Loucy (cell line): Measurements from ENCODE around the gene TMPRSS11B.

Source experiments
- H2AFZ ChIP-seq: fragments of 200-600 bp; sonication (generic); 2 replicates; pipeline ENCODE4 v1.6.0; 2016; ENCODE audit warnings: antibody characterized with exemption, mild to moderate bottlenecking, low read length, moderate library complexity
- H3F3A ChIP-seq: fragments of 200-600 bp; 2 replicates; pipeline ENCODE4 v1.6.0; 2016; ENCODE audit warnings: antibody characterized with exemption, low read depth, mild to moderate bottlenecking
- H3K27me3 ChIP-seq: fragments of 200-600 bp; sonication (generic); 2 replicates; pipeline ENCODE4 v1.6.1; 2014; ENCODE audit warnings: low read length, mild to moderate bottlenecking; ENCODE audit not compliant: insufficient read depth, poor library complexity, severe bottlenecking
- H3K36me3 ChIP-seq: fragments of 200-600 bp; sonication (generic); 2 replicates; pipeline ENCODE4 v1.6.1; 2016; ENCODE audit warnings: low read length; ENCODE audit not compliant: insufficient read depth
- H3K4me1 ChIP-seq: fragments of 200-600 bp; sonication (generic); 2 replicates; pipeline ENCODE4 v1.5.1; 2014; ENCODE audit warnings: low read length, mild to moderate bottlenecking; ENCODE audit not compliant: insufficient read depth, poor library complexity, severe bottlenecking
- H3K4me2 ChIP-seq: fragments of 200-600 bp; sonication (generic); 2 replicates; pipeline ENCODE4 v1.6.0; 2014; ENCODE audit warnings: antibody characterized with exemption, low read length, low read depth, mild to moderate bottlenecking; ENCODE audit not compliant: poor library complexity, severe bottlenecking
- H3K4me3 ChIP-seq: fragments of 200-600 bp; sonication (generic); 2 replicates; pipeline ENCODE4 v1.5.1; 2014; ENCODE audit warnings: low read length, mild to moderate bottlenecking, mixed read lengths; ENCODE audit not compliant: poor library complexity, severe bottlenecking
- H3K79me2 ChIP-seq: fragments of 200-600 bp; sonication (generic); 2 replicates; pipeline ENCODE4 v1.6.1; 2014; ENCODE audit warnings: low read length; ENCODE audit not compliant: insufficient read depth
- H3K9ac ChIP-seq: fragments of 200-600 bp; sonication (generic); 2 replicates; pipeline ENCODE4 v1.6.0; 2014; ENCODE audit warnings: mild to moderate bottlenecking, low read depth, low read length, moderate library complexity; ENCODE audit not compliant: poor library complexity, severe bottlenecking
- H3K9me2 ChIP-seq: fragments of 200-600 bp; sonication (generic); replicated peaks from 2 replicates; pipeline ENCODE4 v1.6.1; 2016; ENCODE audit warnings: low read depth, low read length, mixed read lengths
- H3K9me3 ChIP-seq: fragments of 200-600 bp; sonication (generic); 2 replicates; pipeline ENCODE4 v1.6.1; 2014; ENCODE audit warnings: mild to moderate bottlenecking, antibody characterized with exemption, low read length, low read depth; ENCODE audit not compliant: insufficient read depth
- H4K20me1 ChIP-seq: fragments of 200-600 bp; sonication (generic); 2 replicates; pipeline ENCODE4 v1.6.0; 2014; ENCODE audit warnings: antibody characterized with exemption, low read length, mild to moderate bottlenecking; ENCODE audit not compliant: insufficient read depth, poor library complexity, severe bottlenecking
- CTCF ChIP-seq: fragments of 200-600 bp; sonication (generic); conservative IDR thresholded peaks from 2 replicates; pipeline ENCODE4 v1.5.1; 2014; ENCODE audit warnings: mild to moderate bottlenecking, antibody characterized with exemption, low read length
- EZH2phosphoT487 ChIP-seq: fragments of 200-600 bp; IDR thresholded peaks from 2 replicates; pipeline ENCODE4 v1.6.1; 2018; ENCODE audit warnings: antibody characterized with exemption, mild to moderate bottlenecking, moderate library complexity, borderline replicate concordance

TMPRSS11B gene

GRCh38 chr4:68182382-68182820, 63.1 kb downstream of the TMPRSS11B start:
- TF ChIP-seq EZH2phosphoT487 (no peak), CTCF (no peak)
- H3K9me2 ChIP-seq, result no peaks in the 10 kb centered on the region
- H3K9me3 ChIP-seq, result no peaks in the 10 kb centered on the region
- no peak overlapping the region for H3K4me2 ChIP-seq
- H4K20me1 ChIP-seq, result no peaks in the 10 kb centered on the region
- no peak overlapping the region for H2AFZ ChIP-seq
- no peaks in the 10 kb centered on the region for H3F3A ChIP-seq
- no peaks in the 10 kb centered on the region for H3K79me2 ChIP-seq
- no peaks in the 10 kb centered on the region for H3K36me3 ChIP-seq
- H3K9ac ChIP-seq, result no peak overlapping the region
- H3K4me1 ChIP-seq, result no peaks in the 10 kb centered on the region
- H3K27me3 ChIP-seq, result no peaks in the 10 kb centered on the region
- no peak overlapping the region for H3K4me3 ChIP-seq

- Histone ChIP-seq H3K27me3 (no peaks in the 10 kb centered on the region), H4K20me1 (no peaks in the 10 kb centered on the region), H2AFZ (no peak overlapping the region), H3K9me2 (no peaks in the 10 kb centered on the region), H3K79me2 (no peaks in the 10 kb centered on the region), H3K4me2 (no peak overlapping the region), H3F3A (no peaks in the 10 kb centered on the region), H3K9ac (no peak overlapping the region), H3K4me1 (no peaks in the 10 kb centered on the region), H3K9me3 (no peaks in the 10 kb centered on the region), H3K36me3 (no peaks in the 10 kb centered on the region), H3K4me3 (no peak overlapping the region)
- TF ChIP-seq CTCF, result no peak
- TF ChIP-seq EZH2phosphoT487, result no peak
Observed at GRCh38 chr4:68180849-68181526, 64.5 kb downstream of the TMPRSS11B start.

- Histone ChIP-seq H3K9me3 (no peaks in the 10 kb centered on the region), H3K79me2 (no peaks in the 10 kb centered on the region), H3K9ac (no peak overlapping the region), H3K27me3 (no peaks in the 10 kb centered on the region), H3K9me2 (no peaks in the 10 kb centered on the region), H3K4me2 (no peak overlapping the region), H4K20me1 (no peaks in the 10 kb centered on the region), H3K4me3 (no peak overlapping the region), H2AFZ (peak overlapping the region; percentile 25; the same call in 1 of the 2 replicates), H3K36me3 (no peaks in the 10 kb centered on the region), H3K4me1 (no peaks in the 10 kb centered on the region), H3F3A (no peaks in the 10 kb centered on the region)
- TF ChIP-seq EZH2phosphoT487, result no peak
- TF ChIP-seq CTCF, result no peak
Observed at GRCh38 chr4:68176904-68177303, 68.6 kb downstream of the TMPRSS11B start.
